NCI-H2081 (cell line): ENCODE results near the gene IGLL5.

Experiments used
- DNase-seq, 2 experiments: peaks; one replicate each; lab custom pipeline; 2025; lab: John Stamatoyannopoulos, UW

The IGLL5 gene

DNA sequence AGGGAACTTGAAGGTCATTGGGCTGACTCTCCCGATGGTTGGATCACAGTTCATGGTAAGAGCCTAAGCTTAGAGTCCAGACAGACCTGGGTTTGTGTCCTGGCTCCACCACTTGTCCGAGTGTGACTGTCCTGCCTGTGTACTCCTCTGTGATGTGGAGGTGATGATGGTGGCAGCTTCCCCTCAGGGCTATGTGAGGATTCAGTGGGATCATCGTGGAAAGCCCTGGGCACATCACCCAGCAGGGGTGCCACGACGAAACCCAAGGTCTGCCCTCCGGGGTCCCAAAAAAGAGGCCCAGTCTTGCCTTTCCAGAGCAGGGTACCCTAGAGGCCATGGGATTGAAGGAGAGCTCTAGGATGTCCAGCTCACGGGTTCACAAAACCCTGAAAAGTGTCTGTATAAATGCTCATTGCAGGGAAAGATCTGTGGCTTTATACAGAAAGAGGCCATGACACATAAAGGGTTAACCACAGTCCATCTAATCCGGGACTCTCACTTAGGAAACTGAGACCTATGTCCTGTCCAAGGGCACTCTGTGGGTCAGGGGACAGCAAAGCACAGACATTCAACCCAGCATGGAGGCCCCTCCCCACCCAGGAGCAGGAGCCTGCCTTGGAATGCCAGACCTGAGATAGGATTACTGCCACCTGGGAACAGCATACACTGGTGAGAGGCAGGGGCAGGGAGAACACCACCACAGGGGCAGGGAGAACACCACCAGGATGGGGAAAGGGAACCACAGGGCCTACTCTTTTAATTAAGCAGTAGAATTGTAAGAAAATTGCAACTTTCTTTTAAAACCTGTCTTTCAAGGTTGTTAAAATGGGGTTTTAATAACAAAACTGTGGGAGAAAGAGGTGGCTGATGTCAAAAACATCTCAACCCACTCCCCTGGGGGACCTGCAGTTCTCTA, 51.3 kb downstream of the IGLL5 start:
- no peak for DNase-seq

DNA sequence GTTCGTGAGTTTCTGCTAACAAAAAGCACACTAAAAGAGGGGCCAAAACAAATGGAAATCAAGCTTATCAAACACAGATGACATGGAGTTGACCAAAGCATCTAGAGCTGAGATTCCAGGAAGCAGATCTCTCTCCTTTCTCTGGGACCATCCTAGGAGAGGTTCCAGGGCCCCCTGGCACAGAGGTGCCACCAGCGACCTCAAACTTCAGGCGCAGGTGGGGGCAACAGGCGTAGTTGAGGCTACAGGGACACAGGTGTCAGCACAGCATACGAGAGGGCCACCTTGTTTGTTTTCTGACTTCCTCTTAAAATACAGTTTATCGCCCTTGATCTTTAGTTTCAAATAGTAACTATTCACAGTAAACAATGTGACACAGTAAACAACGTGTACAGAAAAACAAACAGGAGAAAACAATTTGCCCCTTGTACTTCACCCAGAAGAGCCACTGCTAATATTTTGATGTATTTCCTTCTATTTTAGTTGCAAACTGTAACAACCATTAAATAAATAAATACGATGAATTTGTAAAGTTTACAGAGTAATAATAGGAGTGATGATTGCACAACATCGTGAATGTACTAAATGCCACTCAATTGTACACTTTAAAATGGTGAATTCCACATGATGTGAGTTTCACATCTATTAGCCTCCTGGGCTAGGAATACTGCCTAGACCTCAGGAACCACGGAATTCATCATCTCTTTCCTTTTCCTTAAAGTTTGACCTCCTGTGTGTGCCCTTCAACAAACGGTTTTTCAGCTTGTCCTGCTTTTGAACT, 52.2 kb downstream of the IGLL5 start:
- DNase-seq: no peak

DNA sequence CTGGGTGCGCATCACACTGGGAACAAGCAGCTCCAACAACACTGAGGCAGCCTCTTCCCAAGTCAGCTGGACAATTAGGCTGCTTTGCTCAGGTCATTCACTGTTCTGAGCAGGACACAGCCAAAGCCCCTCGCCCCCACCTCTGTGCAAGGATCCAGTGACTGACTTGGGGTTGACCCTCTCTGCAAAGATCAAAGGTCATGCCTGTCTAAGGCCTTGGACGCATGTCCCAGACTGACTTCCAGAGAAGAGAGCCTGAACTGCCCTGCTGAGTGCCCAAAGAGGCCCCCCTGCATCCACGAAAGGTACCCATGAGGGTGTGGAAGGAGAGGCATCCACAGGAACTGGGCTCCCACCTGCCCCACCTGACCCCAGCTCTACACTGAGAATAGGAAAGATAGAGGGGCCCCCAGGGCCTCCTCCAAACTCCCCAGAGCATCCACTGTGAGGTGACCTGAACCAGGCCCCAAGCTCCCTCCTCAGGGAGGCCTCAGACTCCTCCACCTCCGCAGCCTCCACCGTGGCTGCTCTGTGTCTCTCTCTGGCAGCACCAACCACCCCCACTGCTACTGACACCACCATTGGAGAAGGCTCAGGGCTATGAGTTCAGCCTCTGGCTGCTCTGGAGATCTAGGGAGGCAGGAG, 53.5 kb downstream of the IGLL5 start:
- DNase-seq: no peak

DNA sequence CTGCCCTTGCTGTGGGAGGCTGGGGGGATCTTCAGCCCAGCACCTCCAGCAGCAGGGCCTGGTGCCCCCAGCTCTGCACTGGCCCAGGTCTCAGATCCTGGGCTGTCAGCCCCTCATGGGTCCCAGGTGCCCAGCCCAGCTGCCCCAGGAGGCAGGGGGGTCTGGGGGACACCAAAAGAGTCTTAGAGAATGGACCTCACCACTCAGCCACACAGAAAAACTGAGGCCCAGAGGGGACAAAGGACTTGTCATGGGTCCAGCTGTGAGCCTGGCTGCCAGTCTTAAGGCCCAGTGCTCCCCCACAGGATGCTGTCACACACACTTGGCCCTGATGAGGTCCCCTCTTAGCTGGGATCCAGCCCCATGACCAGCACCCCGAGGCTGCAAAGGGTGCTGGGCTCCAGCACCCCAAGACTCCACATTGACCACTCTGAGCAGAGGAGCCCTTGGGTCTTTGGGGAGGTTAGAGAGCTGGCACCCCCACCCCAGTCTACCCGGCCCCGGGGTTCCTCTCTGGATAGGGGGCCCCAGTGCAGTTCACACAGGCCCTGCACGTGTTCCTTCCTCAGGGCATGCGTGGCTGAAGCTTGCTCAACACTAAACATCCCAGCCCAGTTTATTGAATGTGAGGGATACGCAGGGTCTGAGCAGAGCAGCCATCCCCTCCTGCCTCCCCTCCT, 54.4 kb downstream of the IGLL5 start:
- DNase-seq: no peak

DNA sequence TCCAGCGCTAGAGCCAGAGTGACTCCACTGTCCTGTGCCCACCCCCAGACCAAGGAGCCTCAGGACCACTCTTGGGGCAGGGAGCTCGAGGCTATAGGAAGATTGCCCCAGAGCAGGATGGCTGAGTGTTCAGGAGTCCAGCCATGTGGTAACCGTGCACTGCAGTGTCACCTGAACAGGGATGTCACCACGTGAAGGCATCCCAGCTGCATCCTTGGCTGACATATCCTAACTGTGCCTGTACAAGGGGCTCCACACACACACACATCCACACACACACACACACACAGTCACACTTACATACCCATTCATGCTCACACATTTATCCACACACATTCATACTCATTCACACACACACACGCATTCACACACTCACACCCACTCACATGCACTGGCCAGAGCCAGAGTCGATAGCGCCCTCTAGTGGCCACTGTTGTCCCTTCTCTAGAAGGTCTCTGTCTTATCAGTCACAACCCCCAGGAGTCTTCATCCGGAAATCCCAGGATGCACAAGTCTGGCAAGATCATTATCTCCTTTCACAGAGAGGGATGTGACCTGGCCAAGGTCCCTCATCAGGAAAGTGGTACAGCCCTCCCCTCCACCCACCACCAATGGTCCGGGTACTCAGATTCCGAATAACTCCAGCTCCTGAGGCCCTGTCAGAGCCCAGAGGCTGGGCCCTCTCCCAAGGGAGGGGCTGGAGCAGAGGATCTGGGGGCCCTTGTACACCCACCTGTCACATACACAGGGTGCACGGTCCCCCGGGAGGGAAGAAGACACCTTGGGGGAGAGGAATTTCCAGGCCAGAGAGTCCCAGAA, 55.1 kb downstream of the IGLL5 start:
- peak; percentile 7 to 43 for DNase-seq

DNA sequence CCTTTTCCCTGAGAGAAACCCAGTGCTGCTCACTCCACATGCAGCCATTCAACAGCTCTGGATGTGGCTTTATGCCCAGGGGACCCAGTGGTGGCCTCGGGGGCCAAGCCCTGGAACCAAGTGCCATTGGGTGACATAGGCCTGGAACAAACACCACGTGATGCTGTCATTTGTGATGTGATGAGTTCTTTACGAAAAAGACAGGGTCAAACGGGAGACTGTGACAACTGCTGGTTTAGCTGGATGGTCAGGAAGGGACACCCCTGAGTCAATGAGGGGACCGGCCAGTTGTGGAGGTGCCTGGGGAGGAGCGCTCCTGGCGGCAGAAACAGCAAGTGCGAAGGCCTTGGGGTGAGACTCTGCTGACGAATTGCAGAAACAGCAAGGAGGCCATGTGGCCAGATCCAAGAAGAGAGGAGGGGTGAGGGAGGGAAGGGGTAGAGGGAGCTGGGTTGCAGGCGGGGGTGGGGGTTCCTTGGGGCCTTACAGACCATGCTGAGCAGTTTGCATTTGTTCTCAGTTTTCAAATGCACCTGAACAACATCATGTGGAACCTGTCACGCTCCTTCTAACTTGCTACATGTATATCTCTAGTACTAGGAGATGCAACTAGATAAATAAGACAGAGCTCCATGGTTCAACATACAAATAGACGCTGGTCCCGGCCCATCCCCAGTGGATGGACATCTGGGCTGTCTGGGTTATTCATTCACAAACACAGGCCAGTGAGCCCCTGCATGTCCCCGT, 56.1 kb downstream of the IGLL5 start:
- no peak for DNase-seq

DNA sequence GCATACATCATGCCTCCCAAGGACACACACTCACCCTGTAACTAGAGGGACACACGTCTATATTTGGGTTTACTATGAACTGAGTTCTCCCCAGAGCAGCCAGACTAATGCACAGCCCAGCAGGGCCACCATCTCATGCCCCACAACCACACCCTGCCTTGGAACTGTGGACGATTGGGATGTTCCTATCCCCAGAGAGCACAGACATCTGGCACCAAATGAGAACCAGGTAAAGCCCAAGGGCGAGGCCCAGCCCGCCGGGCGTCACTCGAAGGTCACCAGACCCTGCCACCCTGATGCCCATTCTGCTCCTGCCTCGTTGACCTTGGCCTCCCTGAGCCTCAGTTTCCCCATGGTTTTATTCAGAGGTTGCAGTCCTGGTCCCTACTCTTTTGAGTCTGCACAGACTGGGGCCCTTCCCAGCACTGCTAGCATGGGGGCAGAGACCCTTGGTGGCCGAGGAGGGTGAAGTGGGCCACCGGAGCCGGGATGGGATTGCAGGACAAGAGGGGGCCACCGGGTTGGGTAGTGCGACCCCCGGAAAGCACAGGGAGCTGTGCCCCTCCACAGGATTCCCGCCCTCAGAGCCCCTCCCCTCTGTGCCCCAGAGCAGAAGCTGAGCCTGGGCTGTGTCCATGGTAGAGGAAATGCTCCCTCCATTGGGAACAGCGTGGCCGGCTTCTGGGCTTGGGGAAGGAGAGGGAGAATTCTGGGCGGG, 56.8 kb downstream of the IGLL5 start:
- no peak for DNase-seq

DNA sequence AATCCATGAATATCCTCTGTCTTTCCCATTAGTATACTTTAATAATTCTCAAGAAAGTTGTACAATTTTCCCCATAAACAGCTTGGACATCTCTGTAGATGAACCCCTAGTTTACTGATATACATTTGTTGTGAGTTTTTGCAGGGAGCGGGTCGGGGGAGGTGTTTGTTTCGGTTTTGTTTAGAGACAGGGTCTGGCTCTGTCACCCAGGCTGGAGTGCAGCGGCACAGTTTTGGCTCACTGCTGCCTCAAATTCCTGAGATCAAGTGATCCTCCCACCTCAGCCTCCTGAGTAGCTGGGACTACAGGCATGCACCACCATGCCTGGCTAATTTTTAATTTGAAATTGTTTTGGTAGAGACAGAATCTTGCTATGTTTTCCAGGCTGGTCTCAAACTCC, 57.6 kb downstream of the IGLL5 start:
- DNase-seq: no peak
